ENCODE measurements around the gene DELE1. TPM values are rescaled to one million over a fixed set of nuclear protein-coding genes. Genes with fewer than 3 reads are reported as not detected.
A peak's percentile ranks its signal among the peaks of the same experiment; 100 is the strongest.

DELE1 gene
- polyA plus RNA-seq, 1 experiment: 54.7 TPM

DNA sequence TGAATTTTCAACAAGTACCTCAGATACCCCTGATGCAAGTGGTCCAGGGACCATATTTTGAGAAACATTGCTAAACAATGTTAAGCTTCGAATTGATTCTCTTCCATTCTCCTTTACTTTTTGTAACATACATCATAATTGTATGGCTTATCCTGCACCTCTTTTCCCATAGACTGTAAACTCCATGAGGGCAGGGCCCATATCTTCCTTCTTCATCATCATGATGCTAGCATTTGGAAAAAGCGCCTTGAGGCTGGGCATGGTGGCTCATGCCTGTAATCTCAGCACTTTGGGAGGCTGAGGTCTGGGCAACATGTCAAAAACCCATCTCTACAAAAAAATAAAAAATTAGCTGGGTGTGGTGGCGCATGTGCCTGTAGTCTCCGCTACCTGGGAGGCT lies 14.5 kb upstream of the DELE1 start:
- TF ChIP-seq, protein P1, sequence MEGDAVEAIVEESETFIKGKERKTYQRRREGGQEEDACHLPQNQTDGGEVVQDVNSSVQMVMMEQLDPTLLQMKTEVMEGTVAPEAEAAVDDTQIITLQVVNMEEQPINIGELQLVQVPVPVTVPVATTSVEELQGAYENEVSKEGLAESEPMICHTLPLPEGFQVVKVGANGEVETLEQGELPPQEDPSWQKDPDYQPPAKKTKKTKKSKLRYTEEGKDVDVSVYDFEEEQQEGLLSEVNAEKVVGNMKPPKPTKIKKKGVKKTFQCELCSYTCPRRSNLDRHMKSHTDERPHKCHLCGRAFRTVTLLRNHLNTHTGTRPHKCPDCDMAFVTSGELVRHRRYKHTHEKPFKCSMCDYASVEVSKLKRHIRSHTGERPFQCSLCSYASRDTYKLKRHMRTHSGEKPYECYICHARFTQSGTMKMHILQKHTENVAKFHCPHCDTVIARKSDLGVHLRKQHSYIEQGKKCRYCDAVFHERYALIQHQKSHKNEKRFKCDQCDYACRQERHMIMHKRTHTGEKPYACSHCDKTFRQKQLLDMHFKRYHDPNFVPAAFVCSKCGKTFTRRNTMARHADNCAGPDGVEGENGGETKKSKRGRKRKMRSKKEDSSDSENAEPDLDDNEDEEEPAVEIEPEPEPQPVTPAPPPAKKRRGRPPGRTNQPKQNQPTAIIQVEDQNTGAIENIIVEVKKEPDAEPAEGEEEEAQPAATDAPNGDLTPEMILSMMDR (IDR thresholded peaks at IDR 0.05; ENCODE audit: low read depth, low read length): no peak
- ChIA-PET POLR2A (no interaction called here), CTCF (no interaction called here)
- DNase-seq (ENCODE audit: low read depth, low spot score): no peak
- Histone ChIP-seq H3K27ac (ENCODE audit: low read depth, low read length) (no peak overlapping the region), H3K4me3 (ENCODE audit: low read depth, low read length) (no peak overlapping the region), H3K9me3 (ENCODE audit: control insufficient read depth, insufficient read depth, low read length) (no peaks in the 10 kb centered on the region), H3K27me3 (ENCODE audit: control insufficient read depth, insufficient read depth, low read length) (peaks cover 24% of the 10 kb centered on the region)

DNA sequence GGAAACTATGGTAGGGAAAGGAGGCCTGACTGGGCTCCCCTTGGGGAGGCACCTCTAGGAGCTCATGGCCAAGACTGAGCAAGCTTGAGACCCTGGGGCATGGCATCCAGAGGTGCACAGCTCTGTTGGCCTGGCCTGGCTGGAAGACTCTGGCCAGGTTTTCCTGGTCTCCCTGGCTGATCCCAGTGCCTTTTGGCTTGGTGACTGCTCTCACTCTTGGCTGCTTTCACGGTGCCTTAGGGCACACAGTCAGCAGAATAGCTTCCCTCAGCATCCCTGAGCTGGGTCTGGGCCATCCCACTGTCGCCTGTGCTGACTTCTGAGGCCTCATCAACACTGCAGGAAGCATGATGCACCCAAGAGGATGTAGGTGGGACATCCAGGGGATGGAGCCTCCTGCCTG lies 13.4 kb upstream of the DELE1 start:
- DNase-seq (ENCODE audit: low read depth, low spot score): no peak
- Histone ChIP-seq H3K9me3 (ENCODE audit: control insufficient read depth, insufficient read depth, low read length) (no peaks in the 10 kb centered on the region), H3K27ac (ENCODE audit: low read depth, low read length) (no peak overlapping the region), H3K4me3 (ENCODE audit: low read depth, low read length) (no peak overlapping the region), H3K27me3 (ENCODE audit: control insufficient read depth, insufficient read depth, low read length) (peaks cover 31% of the 10 kb centered on the region)
- ChIA-PET POLR2A (no interaction called here), CTCF (no interaction called here)
- TF ChIP-seq, protein P1 (IDR thresholded peaks at IDR 0.05; ENCODE audit: low read depth, low read length): no peak

DNA sequence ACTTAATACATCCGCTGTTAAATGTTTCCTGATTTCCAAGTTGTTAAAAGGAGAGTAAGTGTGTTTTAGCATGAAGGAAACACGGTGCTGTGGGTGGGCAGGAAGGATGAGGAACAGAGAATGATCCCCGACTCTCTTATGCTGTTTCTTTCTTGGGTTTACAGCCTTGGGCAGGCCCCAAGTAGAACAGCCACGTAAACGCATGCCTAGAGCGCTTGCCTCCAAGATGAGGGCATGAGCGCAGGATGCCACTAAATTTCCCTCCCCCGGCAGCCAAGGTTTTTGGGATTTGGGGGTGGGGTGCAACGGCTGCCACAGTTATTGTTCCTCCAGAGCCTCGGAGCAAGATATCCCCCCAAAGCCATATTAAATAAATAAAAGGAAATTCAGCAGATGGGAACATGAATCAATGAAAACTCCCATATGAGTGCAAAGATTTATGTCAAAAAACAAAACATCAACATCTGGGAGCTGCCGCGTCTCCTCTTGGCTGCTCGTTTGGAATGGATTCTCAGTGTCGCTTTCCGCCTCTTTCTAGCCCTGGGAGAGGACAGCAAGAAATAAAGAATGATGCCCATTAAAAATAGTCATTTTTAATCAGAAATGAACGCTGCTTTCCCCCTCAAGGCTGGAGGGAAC lies 10.0 kb upstream of the DELE1 start:
- DNase-seq (ENCODE audit: low read depth, low spot score): no peak
- H3K27me3 ChIP-seq (ENCODE audit: control insufficient read depth, insufficient read depth, low read length): peaks cover 45% of the 10 kb centered on the region
- H3K27ac ChIP-seq (ENCODE audit: low read depth, low read length): no peak overlapping the region
- TF ChIP-seq, protein P1 (IDR thresholded peaks at IDR 0.05; ENCODE audit: low read depth, low read length): no peak
- H3K9me3 ChIP-seq (ENCODE audit: control insufficient read depth, insufficient read depth, low read length): no peaks in the 10 kb centered on the region
- peak overlapping the region; percentile 40 for H3K4me3 ChIP-seq (ENCODE audit: low read depth, low read length)
- ChIA-PET POLR2A (no interaction called here), CTCF (interaction anchor here (1.2 to 2.8 kb wide), 8 partner anchors 21 to 249 kb away, joined by 3 to 11 read pairs (median 4); partner anchors contain the start of gene PCDH1)

DNA sequence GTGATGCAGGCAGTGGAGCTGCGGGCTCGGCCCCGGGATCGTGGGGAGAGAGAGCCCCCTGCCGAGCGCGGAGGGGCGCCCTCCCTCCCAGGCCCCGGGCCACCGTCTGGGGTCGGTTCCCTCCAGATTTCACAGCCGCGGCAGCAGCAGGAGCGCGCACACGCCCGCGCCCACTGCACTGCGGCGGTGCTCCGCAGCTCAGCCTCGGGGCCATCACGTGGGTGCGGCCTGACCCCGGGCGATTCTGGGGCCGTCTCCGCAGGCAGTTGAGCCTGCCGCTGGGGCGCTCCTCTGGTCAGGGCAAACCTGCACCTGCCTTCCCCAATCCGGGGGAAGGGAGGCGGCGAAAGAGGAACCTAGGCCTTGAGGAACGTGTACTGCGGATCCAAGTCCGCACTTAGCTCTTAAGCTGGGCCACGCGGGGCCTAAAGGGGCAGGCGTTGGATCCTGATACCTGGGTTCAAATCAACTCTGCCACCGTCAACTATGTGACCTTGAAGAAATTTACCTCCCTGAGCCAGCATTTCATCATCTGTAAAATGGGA lies 9.4 kb upstream of the DELE1 start:
- ChIA-PET POLR2A (no interaction called here), CTCF (interaction anchor here (1.2 to 2.8 kb wide), 9 partner anchors 8 to 250 kb away, joined by 3 to 11 read pairs (median 5); partner anchors contain the start of gene PCDH1)
- DNase-seq (ENCODE audit: low read depth, low spot score): no peak
- Histone ChIP-seq H3K4me3 (ENCODE audit: low read depth, low read length) (peak overlapping the region; percentile 40), H3K27me3 (ENCODE audit: control insufficient read depth, insufficient read depth, low read length) (peaks cover 45% of the 10 kb centered on the region), H3K27ac (ENCODE audit: low read depth, low read length) (no peak overlapping the region), H3K9me3 (ENCODE audit: control insufficient read depth, insufficient read depth, low read length) (no peaks in the 10 kb centered on the region)
- TF ChIP-seq, protein P1 (IDR thresholded peaks at IDR 0.05; ENCODE audit: low read depth, low read length): peak; percentile 12; the same call in 1 of the 2 replicates

DNA sequence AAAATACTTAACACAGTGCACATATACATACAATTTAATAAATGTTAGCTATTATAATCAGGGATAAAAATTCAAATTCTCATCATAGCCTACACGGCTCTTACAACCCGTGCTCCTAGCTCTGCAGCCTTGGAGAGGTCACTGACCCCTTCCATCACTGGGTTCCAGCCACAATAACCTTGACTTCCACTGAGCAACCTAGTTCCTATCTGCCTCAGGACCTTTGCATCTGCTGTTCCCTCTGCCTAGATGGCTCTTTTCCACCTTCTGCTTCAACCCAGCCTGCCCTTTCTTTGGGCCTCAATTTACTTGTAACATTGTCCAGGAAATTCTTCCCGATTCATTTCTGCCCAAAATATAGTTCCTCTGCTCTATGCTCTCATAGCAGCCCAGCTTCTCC lies 8.9 kb upstream of the DELE1 start:
- ChIA-PET POLR2A (no interaction called here), CTCF (interaction anchor here (0.9 to 2.8 kb wide), 10 partner anchors 9 to 250 kb away, joined by 3 to 11 read pairs (median 4); partner anchors contain the start of gene PCDH1)
- Histone ChIP-seq H3K27me3 (ENCODE audit: control insufficient read depth, insufficient read depth, low read length) (peaks cover 45% of the 10 kb centered on the region), H3K9me3 (ENCODE audit: control insufficient read depth, insufficient read depth, low read length) (no peaks in the 10 kb centered on the region), H3K27ac (ENCODE audit: low read depth, low read length) (no peak overlapping the region), H3K4me3 (ENCODE audit: low read depth, low read length) (no peak overlapping the region)
- no peak for DNase-seq (ENCODE audit: low read depth, low spot score)
- TF ChIP-seq, protein P1 (IDR thresholded peaks at IDR 0.05; ENCODE audit: low read depth, low read length): no peak
